RPMI8226 (cell line): ENCODE results near the gene TPM4.
"Not testable (repeated sequence)": the region's sequence is repeated elsewhere in the genome, so short reads cannot be mapped to it uniquely, and the experiment has no call there.

Source experiments
- DNase-seq: peaks from one replicate; pipeline ENCODE4 v3.0.0-alpha.2; 2015

The TPM4 gene

DNA sequence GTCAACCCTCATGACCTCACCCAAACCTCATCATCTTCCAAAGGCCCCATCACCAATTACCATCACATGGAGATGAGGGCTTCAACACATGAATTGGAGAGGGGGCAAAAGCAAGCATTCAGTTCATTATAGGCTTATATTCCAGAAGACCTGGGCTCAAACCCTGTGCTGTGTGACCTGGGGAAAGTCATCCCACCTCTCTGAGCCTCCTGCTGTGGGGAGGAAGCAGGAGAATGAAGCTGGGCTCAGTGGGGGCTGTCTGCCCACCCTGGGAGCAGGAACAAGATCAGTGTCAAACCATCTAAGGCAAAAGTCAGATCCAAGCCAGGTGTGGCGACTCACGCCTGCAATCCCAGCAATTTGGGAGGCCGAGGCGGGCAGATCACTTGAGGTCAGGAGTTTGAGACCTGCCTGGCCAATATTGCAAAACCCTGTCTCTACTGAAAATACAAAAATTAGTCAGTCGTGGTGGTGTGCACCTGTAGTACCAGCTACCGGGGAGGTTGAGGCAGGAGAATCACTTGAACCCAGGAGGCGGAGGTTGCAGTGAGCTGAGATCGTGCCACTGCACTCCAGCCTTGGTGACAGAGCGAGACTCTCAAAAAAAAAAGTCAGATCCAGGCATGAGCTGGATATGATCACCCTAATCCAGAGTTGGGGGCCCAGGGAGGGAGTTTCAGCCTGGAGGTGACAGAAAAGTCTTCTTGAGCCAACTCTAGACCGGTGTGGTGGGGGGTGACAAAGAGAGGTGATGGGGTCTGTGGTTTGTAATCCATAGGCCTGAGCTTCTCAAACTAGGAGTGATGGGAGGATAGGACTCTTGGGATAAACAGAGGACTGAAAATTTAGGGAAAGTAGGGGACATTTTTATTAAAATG, 1.6 kb upstream of the TPM4 start:
- no peak for DNase-seq

DNA sequence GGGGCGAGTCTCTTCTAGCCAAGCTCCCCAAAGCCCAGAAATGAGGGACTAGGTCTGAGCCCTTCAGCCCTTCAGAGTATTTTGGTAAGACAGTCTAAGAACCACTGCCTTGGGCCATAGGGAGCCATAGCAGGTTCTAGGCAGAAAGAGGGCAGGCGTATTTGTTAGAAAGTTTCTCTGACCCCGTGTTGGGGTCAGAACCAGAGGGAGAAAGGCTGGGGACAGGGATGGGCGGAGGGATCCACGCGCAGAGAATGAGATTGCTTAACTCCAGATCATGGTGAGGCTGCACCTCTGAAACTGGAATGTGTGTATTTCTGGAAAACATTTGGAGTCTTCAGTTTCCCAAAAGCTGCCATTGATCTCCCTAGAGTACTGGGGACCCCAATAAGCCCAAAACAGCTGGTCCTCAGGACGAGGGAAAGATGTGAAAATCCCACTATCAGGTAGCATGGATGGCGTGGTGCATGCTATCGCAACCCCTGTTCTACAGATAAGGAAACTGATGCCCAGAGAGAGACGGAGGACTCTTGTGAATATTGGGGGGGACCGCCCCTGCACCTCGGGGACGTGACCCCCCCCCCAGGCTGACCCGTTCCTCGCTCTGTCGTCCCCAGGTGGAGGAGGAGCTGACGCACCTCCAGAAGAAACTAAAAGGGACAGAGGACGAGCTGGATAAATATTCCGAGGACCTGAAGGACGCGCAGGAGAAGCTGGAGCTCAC, 703 bp upstream of the TPM4 start:
- DNase-seq = no peak

DNA sequence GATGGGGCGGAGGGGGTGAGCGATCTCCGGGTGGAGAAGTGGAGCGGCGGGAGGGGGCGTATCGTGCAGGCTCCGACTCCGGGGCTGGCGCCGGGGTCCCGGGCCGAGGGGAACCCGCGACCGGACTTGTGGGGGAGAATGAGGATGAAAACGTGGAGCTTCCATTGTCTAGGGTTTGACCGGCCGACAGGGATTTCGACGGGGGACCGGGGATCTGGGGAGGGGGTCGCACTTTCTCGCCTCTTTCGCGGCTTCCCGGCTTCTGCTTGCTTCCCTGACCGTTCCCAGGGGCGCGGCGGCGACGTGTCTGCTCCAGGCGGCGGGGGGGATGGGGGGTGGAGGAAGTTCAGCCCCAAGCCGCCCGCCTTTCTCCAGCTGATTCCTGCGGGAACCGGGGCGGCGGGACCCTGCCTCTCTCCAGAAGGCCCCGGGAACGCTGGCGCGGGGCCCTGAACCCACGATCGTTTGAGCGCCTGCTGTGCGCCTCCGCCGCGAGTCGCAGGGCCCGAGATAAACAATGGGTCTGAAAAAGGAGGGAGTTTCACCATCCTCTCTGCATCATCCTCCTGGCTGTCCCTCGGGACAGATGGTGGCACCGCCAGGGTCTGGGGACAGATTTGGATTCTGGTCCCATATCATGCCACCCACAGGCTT, 790 bp downstream of the TPM4 start:
- peak; percentile 39 for DNase-seq

DNA sequence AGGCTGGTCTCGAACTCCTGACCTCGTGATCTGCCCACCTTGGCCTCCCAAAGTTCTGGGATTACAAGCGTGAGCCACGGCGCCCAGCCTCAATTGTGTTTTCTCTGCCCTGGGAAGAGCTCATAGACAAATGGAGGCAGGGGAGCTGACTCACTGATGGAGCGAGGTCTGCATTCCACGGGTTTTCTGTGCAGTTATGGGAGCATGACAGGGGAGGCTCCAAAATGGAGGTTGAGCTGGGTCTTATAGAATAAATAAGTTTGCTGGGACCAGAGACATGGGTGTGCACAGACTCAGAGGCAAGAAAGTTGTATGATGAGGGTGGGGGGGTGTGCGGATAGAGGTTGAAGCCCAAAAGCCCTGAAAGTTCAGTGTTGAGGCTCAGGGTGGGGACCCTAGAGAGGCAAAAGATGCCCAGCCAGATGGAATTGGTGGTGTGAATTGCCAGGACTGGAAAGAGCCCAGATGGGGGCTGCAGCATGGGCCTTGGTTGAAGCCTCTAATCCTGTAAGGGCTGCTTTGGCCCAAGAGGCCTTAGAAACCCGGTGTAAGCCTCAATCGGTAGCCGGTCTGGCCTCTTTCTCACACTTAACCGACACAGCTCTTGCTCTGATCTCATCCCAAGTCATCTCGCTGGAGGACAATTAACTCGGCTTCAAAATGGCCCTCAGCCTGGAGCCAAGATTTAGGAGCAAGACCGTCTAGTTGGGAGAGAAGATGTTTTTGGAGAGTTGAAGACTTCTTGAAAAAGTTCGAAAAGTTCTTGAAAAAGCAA, 1.9 kb downstream of the TPM4 start:
- peak; percentile 48 for DNase-seq

DNA sequence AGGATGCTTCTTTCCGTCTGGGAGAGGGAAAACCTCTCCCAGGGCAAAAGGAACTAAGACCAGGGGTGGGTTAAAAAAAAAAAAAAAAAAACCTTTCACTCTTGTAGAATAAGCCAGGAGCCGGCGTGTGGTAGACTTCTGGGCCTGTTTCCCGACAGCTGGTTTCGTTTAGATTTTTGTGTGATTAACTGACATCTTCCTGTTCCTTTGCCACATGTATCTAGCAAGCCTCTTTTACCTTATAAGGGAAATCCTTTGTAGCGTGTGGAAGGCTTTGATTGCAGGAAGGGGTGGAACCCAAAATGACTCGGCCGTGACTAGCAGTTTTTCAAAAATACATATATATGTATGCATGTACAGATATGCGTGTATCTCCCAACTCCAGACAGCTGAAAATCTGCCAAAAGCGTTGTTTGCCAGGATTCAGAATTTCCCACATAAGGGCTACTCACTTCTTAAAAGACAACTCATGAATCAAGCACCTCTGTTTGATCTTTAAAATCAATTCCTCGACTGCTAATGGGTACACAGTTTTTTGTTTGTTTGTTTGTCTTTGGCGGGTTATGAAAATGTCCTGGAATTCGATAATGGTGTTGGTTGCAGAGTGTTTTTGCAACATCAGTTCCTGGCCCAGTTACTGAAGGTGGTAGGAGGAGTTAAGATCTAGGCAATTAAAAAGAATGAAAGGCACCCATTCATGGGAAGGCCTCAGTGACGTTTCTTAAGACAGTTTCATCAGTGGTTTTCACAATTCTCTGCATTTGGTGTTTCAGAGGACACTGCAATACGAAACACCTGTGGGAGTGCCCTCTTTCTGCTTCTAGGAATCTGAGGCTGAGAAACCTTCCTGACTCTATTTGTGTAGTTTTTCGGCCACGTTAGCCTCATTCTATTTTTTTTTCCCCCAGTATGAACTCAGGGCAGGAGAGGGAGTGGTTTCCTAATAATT, 2.7 kb downstream of the TPM4 start:
- DNase-seq = peak; percentile 90

DNA sequence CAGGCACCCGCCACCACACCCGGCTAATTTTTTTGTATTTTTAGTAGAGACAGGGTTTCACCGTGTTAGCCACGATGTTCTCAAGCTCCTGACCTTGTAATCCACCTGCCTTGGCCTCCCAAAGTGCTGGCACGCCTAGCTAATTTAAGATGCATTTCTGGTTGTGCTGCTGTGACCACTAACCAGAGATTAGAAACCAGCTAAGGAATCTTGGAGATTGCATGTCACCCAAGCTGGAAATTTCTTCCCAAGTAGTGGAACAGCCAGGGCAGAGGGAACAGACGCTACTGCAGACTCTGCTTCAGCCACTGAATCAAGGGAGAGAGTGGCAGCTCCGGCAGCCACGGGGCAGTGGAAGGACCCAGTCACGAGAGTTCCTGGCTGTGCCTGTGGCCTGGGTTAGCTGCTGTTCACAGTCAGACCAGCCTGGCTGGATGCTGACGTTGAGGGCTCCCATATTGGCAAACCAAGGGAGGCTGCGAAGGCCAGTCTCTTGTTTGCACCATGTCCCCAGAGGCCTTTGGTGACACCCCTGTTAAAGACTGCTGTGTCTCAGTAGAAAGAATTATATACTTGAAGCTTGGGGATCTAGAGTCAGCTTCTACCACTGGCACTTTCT, 7.9 kb downstream of the TPM4 start:
- DNase-seq = no peak

DNA sequence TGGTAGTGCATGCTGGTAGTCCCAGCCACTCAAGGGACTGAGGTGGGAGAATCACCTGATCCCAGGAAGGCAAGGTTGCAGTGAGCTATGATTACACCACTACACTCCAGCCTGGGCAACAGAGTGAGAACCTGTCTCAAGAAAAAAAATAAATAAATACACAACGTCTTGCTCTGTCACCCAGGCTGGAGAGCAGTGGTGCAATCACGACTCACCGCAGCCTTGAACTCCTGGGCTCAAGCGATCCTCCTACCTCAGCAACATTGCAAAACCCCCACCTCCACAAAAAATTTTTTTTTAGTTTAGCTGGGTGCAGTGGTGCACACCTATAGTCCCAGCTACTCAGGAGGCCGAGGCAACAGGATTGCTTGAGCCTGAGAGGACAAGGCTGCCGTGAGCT, 8.8 kb downstream of the TPM4 start:
- DNase-seq = no peak

DNA sequence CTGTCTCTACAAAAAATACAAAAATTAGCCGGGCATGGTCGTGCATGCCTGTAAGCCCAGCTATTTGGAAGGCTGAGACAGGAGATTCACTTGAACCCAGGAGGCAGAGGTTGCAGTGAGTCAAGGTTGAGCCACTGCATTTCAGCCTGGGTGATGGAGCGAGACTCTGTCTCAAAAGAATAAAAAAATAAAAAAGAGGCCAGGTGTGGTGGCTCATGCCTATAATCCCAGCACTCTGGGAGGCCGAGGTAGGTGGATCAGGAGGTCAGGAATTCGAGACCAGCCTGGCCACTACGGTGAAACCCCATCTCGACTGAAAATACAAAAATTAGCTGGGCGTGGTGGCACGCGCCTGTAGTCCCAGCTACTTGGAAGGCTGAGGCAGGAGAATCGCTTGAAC, 11.1 kb downstream of the TPM4 start:
- DNase-seq = not testable (repeated sequence)

DNA sequence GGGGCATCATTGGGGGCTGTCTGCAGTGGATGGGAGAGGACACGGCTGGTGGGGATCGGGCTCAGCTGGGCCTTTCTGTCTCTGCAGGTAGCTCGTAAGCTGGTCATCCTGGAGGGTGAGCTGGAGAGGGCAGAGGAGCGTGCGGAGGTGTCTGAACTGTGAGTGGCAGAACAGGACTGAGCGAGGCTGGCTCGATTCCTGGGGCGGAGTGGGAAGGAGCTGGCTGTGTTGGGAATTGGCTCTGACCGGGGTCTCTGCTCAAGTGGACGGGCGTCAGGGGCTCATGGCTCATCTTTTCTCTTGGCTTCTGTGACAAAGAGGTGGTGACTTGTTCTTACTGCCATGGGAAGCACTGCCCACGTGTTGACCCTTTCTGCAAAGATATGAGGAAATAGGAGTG, 11.6 kb downstream of the TPM4 start:
- no peak for DNase-seq

DNA sequence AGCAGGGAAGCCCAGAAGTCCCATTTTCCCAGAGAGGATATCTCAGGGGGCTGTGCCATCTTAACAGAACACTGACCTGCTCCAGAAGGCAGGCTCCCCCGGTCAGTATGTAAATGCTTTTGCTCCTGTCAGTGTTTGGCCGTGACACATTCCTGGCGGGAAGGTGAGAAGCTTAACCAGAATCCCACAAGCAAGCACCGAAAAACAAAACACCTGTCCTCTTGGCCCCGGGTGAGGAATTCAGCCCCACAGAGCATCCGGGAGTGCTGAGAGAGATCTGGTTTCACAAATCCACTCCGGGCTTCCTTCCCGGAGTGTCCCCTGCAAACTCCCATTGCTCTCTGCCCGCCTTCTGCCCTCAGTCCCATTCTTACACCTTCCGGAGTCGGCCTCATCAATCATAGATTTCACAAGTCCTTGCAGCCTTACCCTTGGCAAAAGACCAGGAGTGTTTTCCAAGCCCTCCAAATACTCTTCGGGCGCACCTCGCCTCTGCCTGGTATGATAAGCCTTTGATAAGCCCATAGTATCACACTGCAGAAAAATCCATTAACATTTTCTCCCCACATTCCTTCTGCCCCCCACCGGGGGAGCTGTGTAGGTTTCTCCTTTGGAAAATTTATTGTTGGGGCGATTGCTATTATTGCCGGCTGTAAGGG, 12.2 kb downstream of the TPM4 start:
- no peak for DNase-seq

DNA sequence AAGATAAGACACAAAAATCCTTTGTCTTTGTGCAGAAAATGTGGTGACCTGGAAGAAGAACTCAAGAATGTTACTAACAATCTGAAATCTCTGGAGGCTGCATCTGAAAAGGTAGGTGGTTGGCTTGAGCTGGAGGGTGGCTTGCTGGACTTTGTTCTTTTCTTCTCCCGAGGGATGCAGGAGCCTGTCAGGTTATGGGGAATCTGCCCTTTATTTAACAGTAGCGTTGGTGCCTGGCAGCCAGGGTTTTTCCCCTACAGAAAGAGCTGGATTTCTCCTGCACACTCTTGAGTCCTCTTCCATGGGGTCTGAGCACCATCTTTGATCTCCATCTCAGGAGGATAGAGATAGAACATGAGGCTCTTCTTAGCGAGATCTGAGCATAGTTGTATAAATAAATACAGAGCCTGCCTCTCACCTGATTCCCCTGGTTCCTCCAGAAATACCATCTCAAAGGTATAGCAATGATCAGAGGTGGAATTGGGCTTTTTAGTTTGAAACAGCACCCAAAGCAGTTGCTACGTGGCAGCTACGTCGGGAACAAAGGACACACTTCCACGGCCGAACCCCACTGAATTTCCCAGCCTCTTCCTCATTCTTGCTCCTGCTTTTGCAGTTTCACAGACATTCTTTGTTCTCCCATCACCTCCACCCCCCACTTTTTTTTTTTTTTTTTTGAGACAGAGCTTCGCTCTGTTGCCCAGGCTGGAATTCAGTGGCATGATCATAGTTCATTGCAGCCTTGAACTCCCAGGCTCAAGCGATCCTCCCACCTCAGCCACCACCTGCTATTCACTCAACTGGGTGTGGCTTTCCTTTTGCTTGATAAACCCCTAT, 12.9 kb downstream of the TPM4 start:
- no peak for DNase-seq

DNA sequence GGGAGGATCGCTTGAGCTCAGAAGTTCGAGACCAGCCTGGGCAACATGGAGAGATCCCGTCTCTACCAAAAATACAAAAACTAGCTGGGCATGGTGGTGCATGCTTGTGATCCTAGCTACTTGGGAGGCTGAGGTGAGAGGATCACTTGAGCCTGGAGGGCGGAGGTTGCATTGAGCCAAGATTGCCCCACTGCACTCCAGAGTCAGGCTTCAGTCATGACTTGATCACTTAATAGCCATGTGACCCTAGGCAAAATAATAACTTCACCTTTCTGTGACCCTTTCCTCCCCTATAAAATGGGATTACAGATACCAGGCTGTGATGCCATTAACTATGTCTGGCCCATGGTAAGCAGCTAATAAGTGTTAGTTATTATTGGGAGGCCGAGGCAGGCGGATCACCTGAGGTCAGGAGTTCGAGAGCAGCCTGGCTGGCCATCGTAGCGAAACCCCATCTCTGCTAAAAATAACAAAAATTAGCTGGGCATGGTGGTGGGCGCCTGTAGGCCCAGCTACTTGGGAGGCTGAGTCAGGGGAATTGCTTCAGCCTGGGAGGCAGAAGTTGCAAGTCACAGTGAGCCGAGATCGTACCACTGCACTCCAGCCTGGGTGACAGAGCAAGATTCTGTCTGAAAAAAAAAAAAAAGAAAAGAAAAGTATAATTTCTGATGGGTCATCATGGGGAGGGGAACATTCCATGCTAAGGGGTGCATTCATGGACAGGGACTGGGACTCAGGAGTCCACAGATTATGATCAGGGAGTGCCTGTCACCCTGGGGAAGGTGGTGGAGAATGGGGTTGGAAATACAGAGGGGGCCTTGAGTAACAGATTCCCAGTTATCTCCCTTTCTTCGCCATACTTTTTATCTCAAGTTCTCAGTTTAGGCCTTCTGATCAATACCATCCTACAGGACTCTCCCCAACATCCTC, 15.5 kb downstream of the TPM4 start:
- DNase-seq = no peak

DNA sequence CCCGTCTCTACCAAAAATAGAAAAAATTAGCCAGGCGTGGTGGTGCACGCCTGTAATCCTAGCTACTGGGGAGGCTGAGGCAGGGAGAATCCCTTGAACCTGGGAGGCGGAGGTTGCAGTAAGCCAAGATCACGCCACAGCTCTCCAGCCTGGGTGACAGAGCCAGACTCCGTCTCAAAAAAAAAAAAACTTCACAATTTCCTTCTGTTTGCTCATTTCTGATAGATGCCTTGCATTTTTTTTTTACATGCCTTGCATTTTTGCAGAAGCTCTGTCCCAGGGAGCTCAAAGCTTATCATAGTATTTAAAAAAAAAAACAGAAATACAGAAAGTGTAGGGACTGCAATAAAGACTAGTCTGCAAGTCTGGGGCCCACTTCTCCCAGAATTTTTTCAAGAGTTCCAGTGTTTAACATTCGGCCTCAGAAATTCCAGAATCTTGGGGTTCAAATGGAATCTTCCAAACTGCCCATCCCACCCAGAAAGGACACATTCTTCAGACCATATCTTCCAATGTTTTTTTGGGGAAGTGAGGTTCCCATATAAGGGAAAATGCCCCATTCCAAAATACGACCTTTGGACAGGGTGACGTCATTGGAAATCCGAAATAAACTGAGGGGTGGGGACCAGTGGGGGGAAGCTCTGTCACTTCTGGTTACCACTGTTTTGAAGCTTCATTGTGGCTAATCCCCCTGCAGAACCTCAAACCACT, 18.2 kb downstream of the TPM4 start:
- no peak for DNase-seq

DNA sequence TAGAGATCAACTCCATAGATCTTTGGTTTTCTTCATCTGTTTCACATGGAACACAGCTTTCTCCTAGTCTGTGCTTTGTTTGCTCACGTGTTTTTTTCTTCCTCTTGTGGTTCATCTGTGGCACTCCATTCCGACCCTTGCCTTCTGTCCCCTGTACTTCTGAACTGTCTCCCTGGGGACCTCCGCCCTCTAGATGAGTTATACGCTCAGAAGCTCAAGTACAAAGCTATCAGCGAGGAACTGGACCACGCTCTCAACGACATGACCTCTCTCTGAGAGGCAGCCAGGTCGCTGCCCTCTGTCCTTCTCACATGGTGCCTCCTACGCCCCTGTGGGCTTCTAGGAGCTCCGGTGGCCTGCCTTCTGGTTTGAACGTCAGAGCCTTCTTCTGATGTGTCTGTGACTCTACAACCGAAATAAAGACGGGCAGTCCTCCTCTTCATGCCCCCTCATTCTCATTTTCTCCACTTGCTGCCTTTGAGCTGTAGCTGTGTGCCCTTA, 18.8 kb downstream of the TPM4 start:
- DNase-seq = no peak

DNA sequence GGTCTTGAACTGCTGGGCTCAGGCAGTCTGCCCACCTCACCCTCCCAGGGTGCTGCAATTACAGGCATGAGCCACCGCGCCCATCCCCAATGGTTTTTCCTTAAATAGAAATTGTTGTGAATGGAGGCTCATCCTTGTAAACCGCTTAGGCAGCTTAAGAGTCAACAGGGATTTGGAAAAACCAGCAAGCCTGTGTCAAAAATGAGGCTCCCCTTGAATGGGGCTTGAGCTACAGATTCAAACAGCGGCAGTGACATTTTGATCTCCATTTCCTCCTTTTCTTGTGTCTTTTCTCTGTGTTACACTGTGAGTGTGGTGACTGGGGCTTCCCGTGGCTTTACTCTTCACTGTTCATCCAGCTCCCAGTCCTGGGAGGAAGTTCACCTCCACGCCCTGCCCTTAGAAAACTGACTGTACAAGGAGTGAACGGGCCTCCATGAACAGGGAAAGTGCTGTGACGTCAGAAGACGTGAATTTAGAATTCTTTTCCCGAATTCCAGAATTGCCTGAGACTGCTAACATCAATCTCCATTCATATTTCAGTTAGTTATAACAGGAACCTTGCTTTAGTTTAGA, 20.1 kb downstream of the TPM4 start:
- DNase-seq = no peak

DNA sequence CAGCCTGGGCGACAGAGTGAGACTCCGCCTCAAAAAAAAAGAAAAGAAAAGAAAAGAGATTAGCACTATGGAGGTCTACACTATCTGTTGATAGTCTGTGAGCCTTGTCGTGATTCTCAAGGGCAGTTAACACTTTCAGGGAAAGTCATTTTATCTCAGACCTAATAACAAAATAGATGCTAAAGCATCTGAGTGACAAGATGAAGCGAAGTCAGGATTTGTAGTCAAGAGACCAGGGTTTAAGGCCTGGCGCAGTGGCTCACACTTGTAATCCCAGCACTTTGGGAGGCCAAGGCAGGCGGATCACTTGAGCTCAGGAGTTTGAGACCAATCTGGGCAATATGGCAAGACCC, 22.1 kb downstream of the TPM4 start:
- DNase-seq = no peak

DNA sequence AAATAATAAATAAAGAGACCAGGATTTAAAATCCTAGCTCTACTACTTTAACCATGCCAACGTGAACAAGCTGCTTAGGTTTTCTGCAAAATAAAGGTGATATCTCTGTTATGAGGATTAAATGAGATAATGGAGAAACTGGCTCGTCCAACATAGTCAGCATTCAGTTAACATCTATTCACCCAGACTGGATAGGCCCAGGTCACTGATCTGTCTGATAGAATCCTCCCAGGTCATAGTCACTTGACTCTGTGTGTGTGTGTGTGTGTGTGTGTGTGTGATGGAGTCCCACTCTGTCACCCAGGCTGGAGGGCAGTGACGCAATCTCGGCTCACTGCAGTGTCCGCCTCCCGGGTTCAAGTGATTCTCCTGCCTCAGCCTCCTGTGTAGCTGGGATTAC, 22.5 kb downstream of the TPM4 start:
- DNase-seq = no peak
